ENCODE data around the gene PPP1R37. TPM values are rescaled to one million over a fixed set of nuclear protein-coding genes. Genes with fewer than 3 reads are reported as not detected.

PPP1R37 gene
- total RNA-seq, 2 experiments from 2014 or later: 12.7 to 13.1 TPM

- peaks cover 50% of the 10 kb centered on the region for H3K4me1 Mint-ChIP-seq (ENCODE audit: low read depth)
- no peaks in the 10 kb centered on the region for H3K9me3 Mint-ChIP-seq
- no peaks in the 10 kb centered on the region for H3K36me3 Mint-ChIP-seq
- peak overlapping the region; percentile 96 for H3K27ac Mint-ChIP-seq
- no peak overlapping the region for H3K4me3 Mint-ChIP-seq
- DNase-seq: peak; percentile 42
- ChIA-PET POLR2A (interaction anchor here (1.0 kb wide), 1 partner anchor 8 kb away, joined by 5 read pairs; no protein-coding TSS in a partner anchor), CTCF (interaction anchor here (1.3 kb wide), 2 partner anchors 80 to 307 kb away, joined by 3 to 4 read pairs; partner anchors contain the start of gene PPP1R37)
- no peaks in the 10 kb centered on the region for H3K27me3 Mint-ChIP-seq
- intact Hi-C loops (cut with micrococcal nuclease): loop anchor here (10.0 kb wide), 1 partner anchor 323 kb away; the partner anchor contains the start of genes PPM1N and RTN2
Observed at GRCh38 chr19:45172173-45172572, 79.2 kb downstream of the PPP1R37 start.

GRCh38 chr19:45172611-45173208 lies 79.7 kb downstream of the PPP1R37 start:
- POLR2A ChIA-PET: interaction anchor here (1.0 kb wide), 1 partner anchor 8 kb away, joined by 5 read pairs; no protein-coding TSS in a partner anchor

GRCh38 chr19:45173816-45174215 lies 80.8 kb downstream of the PPP1R37 start:
- ChIA-PET POLR2A (no interaction called here), CTCF (no interaction called here)
- Mint-ChIP-seq H3K27ac (no peak overlapping the region), H3K27me3 (no peaks in the 10 kb centered on the region), H3K9me3 (no peaks in the 10 kb centered on the region), H3K4me1 (ENCODE audit: low read depth) (peaks cover 54% of the 10 kb centered on the region), H3K36me3 (no peaks in the 10 kb centered on the region), H3K4me3 (no peak overlapping the region)
- no peak for DNase-seq
- intact Hi-C loops (cut with micrococcal nuclease): loop anchor here (10.0 kb wide), 1 partner anchor 321 kb away; the partner anchor contains the start of genes PPM1N and RTN2

More at GRCh38 chr19:45172611-45173208, 79.7 kb downstream of the PPP1R37 start:
- Mint-ChIP-seq H3K9me3 (no peaks in the 10 kb centered on the region), H3K27me3 (no peaks in the 10 kb centered on the region), H3K27ac (peak overlapping the region; percentile 96), H3K4me1 (ENCODE audit: low read depth) (peaks cover 53% of the 10 kb centered on the region), H3K36me3 (no peaks in the 10 kb centered on the region), H3K4me3 (no peak overlapping the region)
- DNase-seq: no peak
- CTCF ChIA-PET: interaction anchor here (1.3 kb wide), 2 partner anchors 80 to 306 kb away, joined by 3 to 4 read pairs; partner anchors contain the start of gene PPP1R37
- intact Hi-C loops (cut with micrococcal nuclease): loop anchor here (10.0 kb wide), 1 partner anchor 322 kb away; the partner anchor contains the start of genes PPM1N and RTN2

- H3K4me1 Mint-ChIP-seq (ENCODE audit: low read depth): peaks cover 52% of the 10 kb centered on the region
- peak overlapping the region; percentile 11 for H3K27ac Mint-ChIP-seq
- no peaks in the 10 kb centered on the region for H3K9me3 Mint-ChIP-seq
- no peak for DNase-seq
- intact Hi-C loops (cut with micrococcal nuclease): loop anchor here (5.0 to 10.0 kb wide), 4 partner anchors 98 to 423 kb away; partner anchors contain the start of genes GEMIN7, PPM1N, RTN2 and ZNF296
- no peak overlapping the region for H3K4me3 Mint-ChIP-seq
- POLR2A ChIA-PET: no interaction called here
- H3K27me3 Mint-ChIP-seq: no peaks in the 10 kb centered on the region
- CTCF ChIA-PET: no interaction called here
- peaks cover 2% of the 10 kb centered on the region for H3K36me3 Mint-ChIP-seq
Observed at GRCh38 chr19:45175515-45176345, 82.8 kb downstream of the PPP1R37 start.

- CTCF ChIA-PET: interaction anchor here (0.6 to 1.7 kb wide), 9 partner anchors 9 to 301 kb away, joined by 3 to 8 read pairs (median 4); partner anchors contain the start of gene PPP1R37
- Mint-ChIP-seq H3K27me3 (no peaks in the 10 kb centered on the region), H3K4me1 (ENCODE audit: low read depth) (peaks cover 43% of the 10 kb centered on the region), H3K9me3 (no peaks in the 10 kb centered on the region), H3K4me3 (peak within 1 kb of the TSS; percentile 94), H3K36me3 (peaks cover 5% of the 10 kb centered on the region), H3K27ac (peak within 1 kb of the TSS; percentile 92)
- POLR2A ChIA-PET: interaction anchor here (0.9 to 2.9 kb wide), 8 partner anchors 11 to 176 kb away, joined by 3 to 15 read pairs (median 6); partner anchors contain the start of genes GEMIN7 and PPP1R37
- DNase-seq: no peak
- intact Hi-C loops (cut with micrococcal nuclease): loop anchor here (1.0 to 10.0 kb wide), 9 partner anchors 86 to 514 kb away; partner anchors contain the start of genes ERCC2, GEMIN7, PPM1N and QPCTL
Observed at GRCh38 chr19:45177817-45178261, 84.9 kb downstream of the PPP1R37 start, which contains the start of gene TRAPPC6A. TSS of gene TRAPPC6A (minus strand) at chr19:45178237. CDS start at chr19:45178218, 19 bp downstream.

GRCh38 chr19:45178262-45179071 lies 85.5 kb downstream of the PPP1R37 start, which contains the start of gene BLOC1S3:
TSS of gene BLOC1S3 (plus strand) at chr19:45178784. CDS start at chr19:45179297, 513 bp downstream.
- Mint-ChIP-seq H3K36me3 (peaks cover 5% of the 10 kb centered on the region), H3K4me1 (ENCODE audit: low read depth) (peaks cover 40% of the 10 kb centered on the region), H3K9me3 (no peaks in the 10 kb centered on the region), H3K27me3 (no peaks in the 10 kb centered on the region), H3K27ac (peak within 1 kb of the TSS; percentile 92), H3K4me3 (peak within 1 kb of the TSS; percentile 94)
- CTCF ChIA-PET: interaction anchor here (0.6 to 1.7 kb wide), 10 partner anchors 9 to 300 kb away, joined by 3 to 8 read pairs (median 4); partner anchors contain the start of genes PPP1R37 and TOMM40
- DNase-seq: peak; percentile 100
- POLR2A ChIA-PET: interaction anchor here (0.9 to 2.9 kb wide), 8 partner anchors 12 to 176 kb away, joined by 3 to 15 read pairs (median 6); partner anchors contain the start of genes GEMIN7 and PPP1R37
- intact Hi-C loops (cut with micrococcal nuclease): loop anchor here (1.0 to 10.0 kb wide), 9 partner anchors 86 to 514 kb away; partner anchors contain the start of genes ERCC2, GEMIN7, PPM1N and QPCTL

- no peaks in the 10 kb centered on the region for H3K27me3 Mint-ChIP-seq
- peaks cover 34% of the 10 kb centered on the region for H3K4me1 Mint-ChIP-seq (ENCODE audit: low read depth)
- ChIA-PET CTCF (interaction anchor here (1.1 to 1.7 kb wide), 7 partner anchors 8 to 300 kb away, joined by 3 to 8 read pairs (median 4); partner anchors contain the start of genes PPP1R37 and TOMM40), POLR2A (interaction anchor here (1.2 to 2.9 kb wide), 6 partner anchors 13 to 177 kb away, joined by 3 to 15 read pairs (median 8); partner anchors contain the start of gene PPP1R37)
- peak; percentile 53 for DNase-seq
- peaks cover 5% of the 10 kb centered on the region for H3K36me3 Mint-ChIP-seq
- H3K9me3 Mint-ChIP-seq: no peaks in the 10 kb centered on the region
- intact Hi-C loops (cut with micrococcal nuclease): loop anchor here (5.0 to 10.0 kb wide), 4 partner anchors 102 to 427 kb away; partner anchors contain the start of genes GEMIN7, PPM1N, RTN2 and ZNF296
- peak overlapping the region; percentile 92 for H3K27ac Mint-ChIP-seq
- peak overlapping the region; percentile 94 for H3K4me3 Mint-ChIP-seq
Observed at GRCh38 chr19:45179072-45179891, 86.3 kb downstream of the PPP1R37 start.

- DNase-seq: no peak
- Mint-ChIP-seq H3K27ac (peak overlapping the region; percentile 33), H3K36me3 (peaks cover 5% of the 10 kb centered on the region), H3K4me3 (peak overlapping the region; percentile 94), H3K9me3 (no peaks in the 10 kb centered on the region), H3K27me3 (no peaks in the 10 kb centered on the region), H3K4me1 (ENCODE audit: low read depth) (peaks cover 35% of the 10 kb centered on the region)
- ChIA-PET CTCF (no interaction called here), POLR2A (interaction anchor here (2.9 kb wide), 1 partner anchor 16 kb away, joined by 15 read pairs; no protein-coding TSS in a partner anchor)
- intact Hi-C loops (cut with micrococcal nuclease): loop anchor here (5.0 to 10.0 kb wide), 4 partner anchors 103 to 428 kb away; partner anchors contain the start of genes GEMIN7, PPM1N, RTN2 and ZNF296
Observed at GRCh38 chr19:45179892-45180370, 87.0 kb downstream of the PPP1R37 start.

- no peak for DNase-seq
- CTCF ChIA-PET: no interaction called here
- intact Hi-C loops (cut with micrococcal nuclease): no loop called here
Observed at GRCh38 chr19:45180936-45181335, 88.0 kb downstream of the PPP1R37 start.

GRCh38 chr19:45182758-45183157 lies 89.8 kb downstream of the PPP1R37 start:
- Mint-ChIP-seq H3K27me3 (no peaks in the 10 kb centered on the region), H3K36me3 (peaks cover 5% of the 10 kb centered on the region), H3K9me3 (no peaks in the 10 kb centered on the region), H3K27ac (no peak overlapping the region), H3K4me1 (ENCODE audit: low read depth) (peaks cover 23% of the 10 kb centered on the region), H3K4me3 (no peak overlapping the region)
- POLR2A ChIA-PET: interaction anchor here (0.6 kb wide), 1 partner anchor 501 kb away, joined by 3 read pairs; no protein-coding TSS in a partner anchor
- DNase-seq: no peak
- intact Hi-C loops (cut with micrococcal nuclease): no loop called here
- CTCF ChIA-PET: interaction anchor here (1.3 to 1.4 kb wide), 2 partner anchors 13 to 156 kb away, joined by 4 read pairs; no protein-coding TSS in a partner anchor

More at GRCh38 chr19:45180936-45181335, 88.0 kb downstream of the PPP1R37 start:
- POLR2A ChIA-PET: no interaction called here
- Mint-ChIP-seq H3K9me3 (no peaks in the 10 kb centered on the region), H3K4me3 (peak overlapping the region; percentile 50), H3K27me3 (no peaks in the 10 kb centered on the region), H3K4me1 (ENCODE audit: low read depth) (peaks cover 28% of the 10 kb centered on the region), H3K36me3 (peaks cover 5% of the 10 kb centered on the region), H3K27ac (no peak overlapping the region)
